HepG2 (cell line): Measurements from ENCODE around the gene GNG7.

Experiments used
- NFRKB ChIP-seq: fragments of 450-650 bp; IDR thresholded peaks from 2 replicates; pipeline ENCODE4 v1.6.1; 2017
- PCBP2 ChIP-seq: fragments of 200-400 bp; formaldehyde crosslinking; optimal IDR thresholded peaks from 2 replicates; pipeline ENCODE3; 2018; ENCODE audit warnings: low read length, low read depth; ENCODE audit not compliant: poor library complexity, severe bottlenecking
- POLR2A ChIP-seq, 2 experiments: IDR thresholded peaks; 2 replicates each; pipeline ENCODE4 v1.6.1; 2011; ENCODE audit warnings: low read depth in 2 of 2, low read length in 2 of 2, mild to moderate bottlenecking in 1 of 2, moderate library complexity in 1 of 2; ENCODE audit not compliant: insufficient read depth in 1 of 2
- TEAD2 ChIP-seq: sonication (generic); formaldehyde crosslinking; IDR thresholded peaks from 2 replicates; pipeline ENCODE4 v1.9.0; 2021; ENCODE audit warnings: missing genetic modification reagents
- ZNF207 ChIP-seq: fragments of 450-650 bp; IDR thresholded peaks from 2 replicates; pipeline ENCODE4 v1.6.1; 2016; ENCODE audit warnings: antibody characterized with exemption, borderline replicate concordance
- ZNF776 ChIP-seq: sonication (generic); formaldehyde crosslinking; IDR thresholded peaks from 2 replicates; pipeline ENCODE4 v1.4.0; 2020; ENCODE audit warnings: mild to moderate bottlenecking, missing genetic modification reagents

GRCh38 chr19:2720777-2721569 is 18.5 kb upstream of the GNG7 start, which contains the start of gene DIRAS1:
- no peak for TF ChIP-seq PCBP2
- no peak for TF ChIP-seq NFRKB
- TF ChIP-seq ZNF207 = no peak
- no peak for TF ChIP-seq POLR2A (IDR thresholded peaks at IDR 0.05; ENCODE audit: insufficient read depth in 1 of 2, low read depth in 2 of 2, low read length in 2 of 2)
- no peak for TF ChIP-seq ZNF776 (CRISPR knock-in tag)
- TF ChIP-seq TEAD2 (CRISPR knock-in tag) = no peak
